GM18907 (cell line): Measurements from ENCODE around the gene SYT10.
"Not testable (repeated sequence)": the region's sequence is repeated elsewhere in the genome, so short reads cannot be mapped to it uniquely, and the experiment has no call there.

Source experiments
- ATAC-seq: cut with Tn5 transposase; IDR thresholded peaks from one replicate; pipeline ENCODE4 v1.9.1; 2021; ENCODE audit warnings: mild to moderate bottlenecking, moderate library complexity; ENCODE audit not compliant: unreplicated experiment

SYT10 gene, protein sequence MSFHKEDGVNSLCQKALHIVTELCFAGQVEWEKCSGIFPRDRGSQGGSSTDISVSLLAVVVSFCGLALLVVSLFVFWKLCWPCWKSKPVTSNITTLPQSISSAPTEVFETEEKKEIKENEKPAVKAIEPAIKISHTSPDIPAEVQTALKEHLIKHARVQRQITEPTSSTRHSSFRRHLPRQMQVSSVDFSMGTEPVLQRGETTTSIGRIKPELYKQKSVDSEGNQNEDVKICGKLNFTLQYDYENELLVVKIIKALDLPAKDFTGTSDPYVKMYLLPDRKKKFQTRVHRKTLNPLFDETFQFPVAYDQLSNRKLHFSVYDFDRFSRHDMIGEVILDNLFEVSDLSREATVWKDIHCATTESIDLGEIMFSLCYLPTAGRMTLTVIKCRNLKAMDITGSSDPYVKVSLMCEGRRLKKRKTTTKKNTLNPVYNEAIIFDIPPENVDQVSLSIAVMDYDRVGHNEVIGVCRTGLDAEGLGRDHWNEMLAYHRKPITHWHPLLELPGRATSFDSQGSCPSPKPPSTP

DNA sequence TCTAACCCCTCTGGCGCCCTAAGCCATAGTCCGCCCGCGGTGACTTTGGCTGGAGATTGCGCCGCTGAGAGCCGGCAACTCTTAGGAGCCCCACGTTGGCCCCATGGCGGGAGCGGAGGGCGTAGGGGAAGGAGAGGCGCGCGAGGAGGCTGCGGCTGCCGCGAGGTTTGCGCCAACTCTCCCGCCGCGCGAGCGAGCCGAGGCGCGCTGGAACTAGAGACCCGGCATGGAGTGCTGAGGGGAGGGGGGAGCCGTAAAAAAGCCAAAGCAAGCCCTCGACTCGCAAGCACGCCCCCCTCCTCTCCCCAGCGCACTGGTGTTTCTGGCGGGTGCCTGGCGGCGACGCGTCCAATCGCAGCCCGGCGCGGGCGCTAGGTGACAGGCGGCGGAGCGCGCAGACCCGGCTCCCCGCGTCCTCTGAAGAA lies at the start of gene SYT10:
TSS of gene SYT10 (minus strand) at position 233 of the 425 bp plus-strand sequence. CDS start 297 bp downstream, outside the sequence.
- ATAC-seq: no peak

- no peak for ATAC-seq
Measured at GRCh38 chr12:33488036-33488435, 48.4 kb upstream of the SYT10 start.

DNA sequence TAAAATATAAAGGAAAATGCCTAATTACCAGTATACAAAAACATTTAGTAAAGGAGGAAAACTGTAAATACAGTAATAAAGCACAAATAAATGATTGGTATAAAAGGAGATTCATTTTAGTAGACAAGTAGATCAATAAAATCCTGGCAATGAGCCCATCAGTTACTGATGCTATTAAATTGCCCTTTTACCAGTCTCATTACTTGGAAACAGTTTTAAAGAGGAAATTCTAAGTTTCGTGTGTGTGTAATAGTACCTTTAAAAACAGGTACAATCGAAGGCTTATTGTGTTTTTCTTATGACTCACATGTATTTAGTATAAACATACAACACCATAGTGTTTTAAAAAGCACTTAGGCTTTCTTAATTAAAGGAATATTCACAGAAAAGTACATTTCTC lies 46.4 kb upstream of the SYT10 start:
- ATAC-seq: no peak

DNA sequence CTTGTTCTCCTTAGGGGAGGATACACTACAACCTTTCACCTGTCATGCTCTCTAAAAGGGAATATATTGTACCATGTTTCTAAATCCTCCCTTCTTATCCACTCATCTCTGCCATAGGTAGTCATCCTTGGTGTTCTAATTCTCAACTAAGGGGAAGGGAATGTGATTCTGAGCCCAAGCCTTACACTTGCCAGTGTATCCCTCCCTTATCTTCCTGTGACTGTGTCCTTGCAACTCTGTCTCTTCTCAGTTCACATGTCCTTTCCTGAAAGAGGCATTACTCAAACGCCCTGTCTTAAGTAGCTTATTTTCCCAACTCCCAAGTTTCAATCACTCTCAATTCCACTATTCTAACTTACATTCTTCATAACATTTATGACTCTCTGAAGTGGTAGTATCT lies 44.5 kb upstream of the SYT10 start:
- ATAC-seq: no peak

DNA sequence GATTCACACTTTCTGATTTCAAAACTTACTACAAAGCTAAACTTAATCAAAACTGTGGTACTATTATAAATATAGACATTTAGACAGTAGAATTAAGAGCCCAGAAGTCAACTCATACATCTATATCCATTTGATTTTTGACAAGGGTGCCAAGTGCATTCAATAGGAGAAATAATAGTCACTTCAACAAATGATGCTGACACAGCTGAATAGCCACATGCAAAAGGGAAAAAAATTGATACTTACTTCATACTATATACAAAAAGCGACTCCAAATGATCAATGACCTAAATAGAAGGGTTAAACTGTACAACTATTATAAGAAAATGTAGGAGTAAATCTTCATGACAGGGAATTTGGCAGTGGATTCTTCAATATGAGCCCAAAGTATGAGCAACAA lies 40.7 kb upstream of the SYT10 start:
- ATAC-seq: no peak

GRCh38 chr12:33476058-33476457 lies 36.4 kb upstream of the SYT10 start:
- no peak for ATAC-seq

DNA sequence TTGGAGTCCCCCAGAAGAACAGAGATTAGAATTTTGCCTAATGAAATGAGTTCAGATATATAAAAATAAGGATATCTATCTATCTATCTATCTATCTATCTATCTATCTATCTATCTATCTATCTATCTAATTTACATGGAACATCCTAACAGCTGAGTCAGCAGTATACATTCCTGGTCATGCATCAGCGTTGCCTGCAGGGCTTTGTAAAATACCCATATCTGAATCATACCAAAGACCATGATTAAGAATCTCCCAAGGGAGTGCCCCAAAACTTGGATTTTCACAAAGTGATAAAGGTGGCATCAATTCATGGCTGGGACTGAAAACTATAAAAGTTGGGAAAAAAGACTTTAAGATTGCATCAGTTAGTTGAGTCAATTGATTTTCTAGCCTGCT lies 32.7 kb upstream of the SYT10 start:
- ATAC-seq: no peak

- no peak for ATAC-seq
Measured at GRCh38 chr12:33455096-33455495, 15.5 kb upstream of the SYT10 start.

- ATAC-seq: peak; percentile 66
Measured at GRCh38 chr12:33450480-33450879, 10.9 kb upstream of the SYT10 start.

DNA sequence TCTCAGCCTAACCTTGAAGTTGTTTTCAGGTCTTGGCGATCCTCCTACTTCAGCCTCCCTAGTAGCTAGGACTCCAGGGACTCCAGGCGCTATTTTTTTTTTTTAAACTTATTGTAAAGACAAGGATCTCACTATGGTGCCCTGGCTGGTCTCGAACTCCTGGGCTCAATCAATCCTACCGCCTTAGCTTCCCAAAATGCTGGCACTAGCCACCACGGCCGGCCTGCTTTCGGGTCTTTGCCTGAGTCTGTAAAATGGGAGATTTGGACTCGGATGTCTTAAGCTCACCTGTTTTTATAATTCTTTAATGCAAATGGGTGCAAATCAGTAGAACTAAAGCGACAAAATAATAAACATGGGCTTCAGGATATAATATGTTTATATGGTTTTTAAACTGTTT lies 858 bp upstream of the SYT10 start:
- ATAC-seq: no peak

- ATAC-seq: no peak
Measured at GRCh38 chr12:33438851-33439586, 600 bp downstream of the SYT10 start.

- no peak for ATAC-seq
Measured at GRCh38 chr12:33438025-33438772, 1.4 kb downstream of the SYT10 start.

- no peak for ATAC-seq
Measured at GRCh38 chr12:33437598-33437997, 2.0 kb downstream of the SYT10 start.

- ATAC-seq: no peak
Measured at GRCh38 chr12:33432992-33433391, 6.6 kb downstream of the SYT10 start.

DNA sequence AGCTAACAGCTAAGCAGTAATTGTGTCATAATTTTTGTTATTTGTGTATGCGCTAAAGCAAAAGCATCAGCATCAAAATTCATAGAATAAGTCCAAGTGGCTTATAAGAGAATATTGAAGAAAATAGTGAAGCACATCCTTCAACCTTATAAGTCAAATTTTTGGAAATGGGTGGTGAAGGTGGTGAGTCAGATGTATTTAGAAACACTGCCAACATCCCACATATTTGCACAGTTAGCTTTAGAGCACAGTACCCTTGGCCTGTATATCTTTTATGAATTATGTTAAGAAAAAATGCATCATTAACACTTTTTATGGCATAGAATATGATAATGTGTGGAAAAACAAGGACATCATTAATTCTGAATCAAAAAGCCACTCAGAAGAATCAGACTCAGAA lies 8.0 kb downstream of the SYT10 start:
- ATAC-seq: no peak

DNA sequence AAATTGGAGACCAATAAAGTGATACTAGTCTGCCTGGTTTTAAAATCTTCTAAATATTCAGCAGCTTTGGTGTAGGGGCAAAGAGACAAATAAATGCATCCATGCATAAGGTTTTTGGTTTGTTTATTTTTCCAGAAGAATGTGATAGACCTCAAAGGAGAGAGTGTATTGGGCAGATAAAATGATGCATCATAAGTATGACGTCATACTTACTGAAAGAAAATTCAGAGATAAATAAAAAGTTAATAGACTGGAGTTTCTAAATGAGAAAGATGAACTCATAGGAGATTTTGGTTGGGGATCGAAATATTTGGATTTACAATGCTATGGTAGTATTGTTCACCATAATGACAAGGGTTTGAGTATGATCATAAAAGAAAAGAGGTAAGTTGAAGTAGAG lies 10.2 kb downstream of the SYT10 start:
- ATAC-seq: no peak

DNA sequence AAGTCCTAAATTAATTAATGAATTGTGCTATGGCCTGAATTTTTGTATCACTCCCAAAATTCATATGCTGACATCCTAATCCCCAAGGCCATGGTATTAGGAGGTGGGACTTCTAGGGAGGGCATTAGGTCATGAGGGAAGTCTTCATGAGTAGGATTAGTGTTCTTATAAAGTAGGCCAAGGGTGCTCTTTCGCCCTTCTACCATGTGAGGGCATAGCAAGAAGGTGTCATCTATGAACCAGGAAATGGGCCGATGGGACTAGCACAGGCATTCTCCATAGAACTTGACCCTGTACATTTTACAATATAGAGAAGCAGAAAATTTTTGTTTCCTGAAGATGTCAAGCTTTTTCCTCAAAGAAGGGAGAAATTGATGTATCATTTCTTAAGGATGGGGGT lies 12.5 kb downstream of the SYT10 start:
- ATAC-seq: peak; percentile 76

DNA sequence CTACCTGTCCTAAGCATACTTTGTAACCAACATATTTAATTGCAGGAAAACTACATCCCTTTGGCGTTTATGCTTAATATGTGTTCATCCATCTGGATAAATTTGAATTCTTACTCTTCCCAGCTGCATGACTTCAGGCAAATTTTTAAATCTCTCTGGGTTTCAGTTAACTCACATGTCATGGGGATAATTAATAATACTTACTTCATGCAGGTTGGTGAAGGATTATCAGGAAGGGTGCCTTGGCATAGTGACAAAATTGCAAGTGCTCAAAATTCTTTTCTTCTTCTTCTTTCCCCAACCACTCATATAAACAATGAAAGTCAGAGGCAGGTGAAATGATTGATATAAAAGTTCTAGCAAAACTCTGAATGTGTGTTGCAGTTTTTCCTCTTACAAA lies 15.9 kb downstream of the SYT10 start:
- ATAC-seq: no peak

DNA sequence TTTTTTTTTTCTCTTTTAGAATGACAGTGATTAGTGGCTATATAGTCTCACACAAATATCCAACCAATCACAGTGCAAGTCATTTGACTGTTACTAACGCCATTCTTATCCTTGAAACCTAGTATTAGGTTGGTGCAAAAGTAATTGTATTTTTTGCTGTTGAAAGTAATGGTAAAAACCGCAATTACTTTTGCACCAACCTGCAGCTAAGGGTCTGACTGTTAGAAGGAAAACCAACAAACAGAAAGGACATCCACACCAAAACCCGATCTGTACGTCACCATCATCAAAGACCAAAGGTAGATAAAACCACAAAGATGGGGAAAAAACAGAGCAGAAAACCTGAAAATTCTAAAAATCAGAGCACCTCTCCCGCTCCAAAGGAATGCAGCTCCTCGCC lies 27.2 kb downstream of the SYT10 start:
- ATAC-seq: not testable (repeated sequence)

DNA sequence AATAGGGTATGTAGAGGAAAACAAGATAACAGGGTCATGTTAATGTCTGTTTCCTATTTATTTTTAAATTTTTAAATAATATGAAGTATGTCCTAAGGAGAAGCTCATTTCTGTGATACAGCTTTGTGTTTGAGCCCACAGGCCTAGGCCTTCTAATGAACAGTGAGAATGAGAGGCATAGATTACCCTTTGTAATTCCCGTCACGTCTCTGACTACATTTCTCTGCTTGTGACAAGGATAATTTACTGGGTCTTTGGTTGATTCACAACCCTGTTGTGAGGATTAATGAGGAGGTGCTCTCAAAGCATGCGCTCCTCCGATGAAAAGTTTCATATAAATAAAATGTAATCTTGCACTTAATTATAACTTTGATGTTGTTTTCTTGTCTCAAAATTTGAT lies 56.1 kb downstream of the SYT10 start:
- ATAC-seq: no peak

GRCh38 chr12:33376153-33376552 lies 63.5 kb downstream of the SYT10 start:
- ATAC-seq: no peak
